Activated T-cell treated with anti-CD3 and anti-CD28 coated beads, Interleukin-2, amount 50 U/mL, for 24 hours (primary cell): ENCODE measurements around the gene PHF2.

ENCODE experiments used
- DNase-seq: peaks from one replicate; pipeline ENCODE4 v3.0.0-alpha.2; 2020
- H3K27ac Mint-ChIP-seq: 2 replicates; pipeline ENCODE4 v1.8.0; 2020; ENCODE audit warnings: mild to moderate bottlenecking, mixed read lengths
- H3K27me3 Mint-ChIP-seq: 2 replicates; pipeline ENCODE4 v1.8.0; 2020; ENCODE audit warnings: mixed read lengths
- H3K36me3 Mint-ChIP-seq: 2 replicates; pipeline ENCODE4 v1.8.0; 2020; ENCODE audit warnings: low read depth, mixed read lengths
- H3K4me1 Mint-ChIP-seq: 2 replicates; pipeline ENCODE4 v1.8.0; 2020; ENCODE audit warnings: low read depth, mixed read lengths
- H3K4me3 Mint-ChIP-seq: 2 replicates; pipeline ENCODE4 v1.8.0; 2020; ENCODE audit warnings: mild to moderate bottlenecking, moderate library complexity, mixed read lengths
- H3K9me3 Mint-ChIP-seq: 2 replicates; pipeline ENCODE4 v1.8.0; 2020; ENCODE audit warnings: mixed read lengths

PHF2 gene

DNA sequence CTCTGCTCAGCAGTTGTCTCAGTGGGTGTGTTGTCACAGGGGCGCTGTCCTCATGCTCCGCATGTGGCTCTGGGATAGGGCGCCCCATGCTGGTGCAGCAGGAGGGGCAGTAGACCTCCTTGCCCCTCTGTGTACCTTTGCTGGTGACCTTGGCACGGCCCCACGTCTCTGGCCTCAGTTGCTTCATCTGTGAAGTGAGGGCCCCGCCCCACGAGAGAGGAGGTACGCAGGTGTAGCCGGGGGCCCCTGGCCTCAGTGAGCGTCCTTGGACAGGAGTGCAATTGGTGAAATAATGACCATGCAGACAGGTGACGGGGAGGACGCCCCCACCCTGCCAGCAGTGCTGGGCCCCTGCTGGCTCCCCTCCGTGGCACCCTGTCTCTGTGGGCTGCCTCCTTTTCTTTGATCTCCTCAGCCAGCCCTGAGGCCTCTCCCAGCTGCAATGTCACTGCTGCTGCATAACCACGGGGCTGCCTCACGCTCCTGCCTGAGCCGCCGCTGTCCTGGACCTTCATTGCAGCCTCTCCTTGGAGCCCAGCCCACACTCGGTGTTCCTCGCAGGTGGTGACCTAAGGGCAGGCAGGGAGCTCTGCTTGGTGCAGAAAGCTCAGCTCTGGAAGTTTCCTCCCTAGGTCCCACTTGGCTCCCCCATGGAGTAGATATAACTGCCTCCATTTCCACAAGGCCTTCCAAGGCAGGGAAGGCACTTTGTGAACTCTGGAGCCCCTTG, 57.3 kb downstream of the PHF2 start:
- Mint-ChIP-seq H3K36me3 (peaks cover 89% of the 10 kb centered on the region), H3K4me3 (no peak overlapping the region), H3K27me3 (no peaks in the 10 kb centered on the region), H3K9me3 (peaks cover 14% of the 10 kb centered on the region), H3K27ac (no peak overlapping the region), H3K4me1 (no peaks in the 10 kb centered on the region)
- DNase-seq = no peak

DNA sequence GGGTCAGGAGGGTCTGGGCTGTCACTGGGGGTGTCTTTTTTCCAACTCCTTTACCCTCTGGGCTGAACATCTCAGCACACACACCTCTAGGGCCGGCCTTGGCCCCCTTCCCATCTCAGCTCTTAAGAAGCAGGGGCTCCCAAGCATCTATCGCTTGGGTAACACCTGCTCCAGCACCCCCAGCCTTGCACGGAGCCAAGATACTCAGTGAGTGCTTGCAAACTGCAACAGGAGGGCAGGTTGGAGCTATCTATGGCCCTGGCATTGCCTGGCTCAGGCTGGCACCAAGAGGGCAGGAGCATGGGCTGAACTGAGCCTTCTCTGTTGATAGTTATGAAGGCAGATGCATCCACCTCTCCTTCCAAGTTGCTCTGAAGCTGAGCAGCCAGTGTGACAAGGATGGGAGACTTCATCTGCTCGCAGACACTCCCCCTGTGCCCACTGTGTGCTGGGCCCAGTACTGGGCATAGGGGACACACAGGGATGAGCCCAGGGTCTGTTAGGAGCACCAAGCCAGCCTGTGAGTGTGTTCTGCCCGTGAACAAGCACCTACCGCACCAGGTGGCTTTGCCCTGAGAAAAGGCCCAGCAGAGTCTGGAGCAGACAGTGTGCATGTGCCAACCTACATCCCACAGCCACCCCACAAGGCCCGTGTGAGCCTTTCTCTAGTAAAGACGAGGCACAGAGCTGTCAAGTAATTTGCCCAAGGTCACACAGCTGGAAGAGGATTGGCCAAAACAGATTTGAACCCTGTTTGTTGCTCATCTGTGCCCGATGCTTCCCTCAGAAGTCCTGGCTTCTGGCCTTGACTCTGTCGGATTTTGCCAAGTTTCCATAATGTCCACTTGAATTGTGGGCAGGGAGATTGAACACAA, 58.2 kb downstream of the PHF2 start:
- DNase-seq = no peak

DNA sequence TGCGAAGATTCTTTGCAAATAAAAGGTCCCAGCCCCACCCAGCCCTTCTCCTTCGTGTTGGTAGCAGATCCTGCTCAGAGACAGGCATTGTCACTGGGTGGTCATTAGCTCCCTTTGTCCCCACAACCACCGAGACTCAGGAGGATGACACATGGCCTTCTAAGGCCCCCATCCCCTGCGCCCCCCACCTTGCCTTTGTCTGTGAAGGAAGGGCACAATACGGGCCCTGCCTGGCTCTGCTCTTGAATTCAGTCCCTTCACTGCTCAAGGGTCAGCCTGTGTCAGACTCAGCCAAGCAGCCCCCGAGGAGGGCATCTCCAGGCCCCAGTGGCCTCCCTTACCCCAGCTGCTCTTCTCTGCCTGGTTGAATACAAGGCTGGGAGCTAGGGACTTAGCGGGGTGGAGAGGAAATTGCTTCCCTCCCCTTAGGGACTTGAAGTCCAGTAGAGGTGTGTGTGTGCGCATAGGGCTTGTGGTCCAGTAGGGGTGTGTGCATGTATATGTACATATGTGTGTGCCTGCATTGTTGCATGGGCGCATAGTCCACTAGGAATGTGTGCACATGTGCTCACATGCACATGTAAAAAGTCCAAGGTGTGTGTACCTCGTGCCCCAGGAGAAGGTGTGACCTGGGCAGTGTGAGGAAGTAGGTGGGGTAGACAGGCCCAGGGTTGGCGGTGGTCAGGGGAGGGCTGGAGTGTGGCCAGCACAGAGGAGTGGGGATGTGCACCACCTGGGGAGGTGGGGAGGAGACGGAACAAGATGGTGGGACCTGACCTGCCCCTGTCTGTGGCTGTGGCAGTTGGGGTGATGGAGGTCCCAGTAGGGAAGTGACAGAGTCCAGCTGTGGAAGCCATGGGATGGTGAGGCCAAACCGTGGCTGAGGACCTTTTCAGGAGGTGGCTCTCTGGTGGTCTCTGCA, 59.1 kb downstream of the PHF2 start:
- Mint-ChIP-seq H3K4me3 (no peak overlapping the region), H3K36me3 (peaks cover 95% of the 10 kb centered on the region), H3K27me3 (no peaks in the 10 kb centered on the region), H3K9me3 (peaks cover 14% of the 10 kb centered on the region), H3K27ac (no peak overlapping the region), H3K4me1 (no peaks in the 10 kb centered on the region)
- peak; percentile 14 for DNase-seq

More for the DNA sequence above, 58.2 kb downstream of the PHF2 start:
- Mint-ChIP-seq H3K27me3 (no peaks in the 10 kb centered on the region), H3K27ac (no peak overlapping the region), H3K36me3 (peaks cover 94% of the 10 kb centered on the region), H3K4me1 (no peaks in the 10 kb centered on the region), H3K4me3 (no peak overlapping the region), H3K9me3 (peaks cover 14% of the 10 kb centered on the region)

DNA sequence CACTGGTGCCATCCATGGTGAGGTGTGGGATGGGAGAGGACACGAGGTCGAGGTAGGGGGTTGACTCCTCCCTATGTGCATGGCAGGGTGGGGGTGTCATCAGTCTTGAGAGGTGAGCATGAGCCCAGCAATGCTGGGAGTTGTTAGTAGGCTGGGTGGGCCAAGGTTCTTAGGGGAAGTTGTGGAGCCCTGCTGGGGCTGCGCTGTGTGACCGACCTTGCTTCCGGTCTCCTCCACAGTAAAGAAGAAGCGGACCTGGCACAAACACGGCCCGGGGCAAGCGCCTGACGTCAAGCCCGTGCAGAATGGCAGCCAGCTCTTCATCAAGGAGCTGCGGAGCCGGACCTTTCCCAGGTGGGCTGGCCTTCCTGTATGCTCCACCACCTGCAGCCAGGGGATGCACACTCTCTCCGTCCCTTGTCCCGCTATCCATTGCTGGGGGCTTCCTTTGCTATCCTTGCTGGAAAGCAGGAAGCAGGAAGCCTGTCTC, 59.8 kb downstream of the PHF2 start:
- Mint-ChIP-seq H3K36me3 (peaks cover 96% of the 10 kb centered on the region), H3K4me1 (no peaks in the 10 kb centered on the region), H3K4me3 (no peak overlapping the region), H3K27ac (no peak overlapping the region), H3K9me3 (peaks cover 14% of the 10 kb centered on the region), H3K27me3 (no peaks in the 10 kb centered on the region)
- DNase-seq = peak; percentile 7

- H3K9me3 Mint-ChIP-seq = peaks cover 14% of the 10 kb centered on the region
- H3K4me1 Mint-ChIP-seq = no peaks in the 10 kb centered on the region
- peaks cover 95% of the 10 kb centered on the region for H3K36me3 Mint-ChIP-seq
- DNase-seq = peak; percentile 2
- no peak overlapping the region for H3K4me3 Mint-ChIP-seq
- H3K27me3 Mint-ChIP-seq = no peaks in the 10 kb centered on the region
- no peak overlapping the region for H3K27ac Mint-ChIP-seq
Observed at GRCh38 chr9:93636667-93637066, 60.3 kb downstream of the PHF2 start.

DNA sequence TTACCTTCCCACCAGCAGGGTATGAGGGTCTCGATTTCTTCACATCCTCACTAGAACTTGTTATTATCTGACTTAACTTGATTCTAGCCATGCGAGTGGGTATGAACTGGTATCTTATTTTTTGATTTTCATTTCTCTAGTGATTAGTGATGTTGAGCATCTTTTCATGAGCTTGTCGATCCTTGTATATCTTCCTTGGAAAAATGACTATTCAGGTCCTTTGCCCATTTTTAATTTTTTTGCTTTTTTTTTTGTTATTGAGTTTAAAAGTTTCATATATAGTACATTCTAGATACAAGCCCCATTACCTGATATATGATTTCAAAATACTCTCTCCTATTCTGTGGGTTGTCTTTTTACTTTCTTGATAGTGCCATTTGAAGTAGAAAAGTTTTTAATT, 61.5 kb downstream of the PHF2 start:
- DNase-seq = no peak
- H3K27ac Mint-ChIP-seq = no peak overlapping the region
- H3K4me1 Mint-ChIP-seq = no peaks in the 10 kb centered on the region
- H3K4me3 Mint-ChIP-seq = no peak overlapping the region
- peaks cover 14% of the 10 kb centered on the region for H3K9me3 Mint-ChIP-seq
- no peaks in the 10 kb centered on the region for H3K27me3 Mint-ChIP-seq
- peaks cover 95% of the 10 kb centered on the region for H3K36me3 Mint-ChIP-seq

DNA sequence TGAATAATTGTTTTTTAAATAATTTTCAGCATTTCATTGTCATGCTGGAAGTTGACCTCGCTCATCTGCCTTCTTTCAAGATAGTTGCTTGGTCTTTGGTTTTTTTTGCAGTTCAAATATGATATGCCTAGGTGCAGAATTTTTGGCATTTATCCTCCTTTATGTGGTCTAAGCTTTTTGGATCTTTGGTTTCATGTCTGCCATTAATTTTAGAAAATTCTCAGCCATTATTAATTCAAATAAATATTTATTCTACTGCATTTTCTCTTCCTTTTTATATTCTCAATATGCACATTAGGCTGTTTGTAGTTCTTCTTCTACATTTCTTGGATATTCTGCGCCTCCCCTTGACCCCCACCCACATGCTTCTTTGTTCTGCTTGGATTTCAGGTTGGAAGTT, 63.6 kb downstream of the PHF2 start:
- H3K27me3 Mint-ChIP-seq = no peaks in the 10 kb centered on the region
- peaks cover 14% of the 10 kb centered on the region for H3K9me3 Mint-ChIP-seq
- DNase-seq = no peak
- peaks cover 94% of the 10 kb centered on the region for H3K36me3 Mint-ChIP-seq
- no peaks in the 10 kb centered on the region for H3K4me1 Mint-ChIP-seq
- H3K27ac Mint-ChIP-seq = no peak overlapping the region
- H3K4me3 Mint-ChIP-seq = no peak overlapping the region

- Mint-ChIP-seq H3K27me3 (no peaks in the 10 kb centered on the region), H3K4me3 (no peak overlapping the region), H3K4me1 (no peaks in the 10 kb centered on the region), H3K27ac (no peak overlapping the region), H3K9me3 (peaks cover 1% of the 10 kb centered on the region), H3K36me3 (peaks cover 92% of the 10 kb centered on the region)
- peak; percentile 2 for DNase-seq
Observed at GRCh38 chr9:93642961-93643360, 66.6 kb downstream of the PHF2 start.

- DNase-seq = peak; percentile 22
- Mint-ChIP-seq H3K4me1 (no peaks in the 10 kb centered on the region), H3K27me3 (no peaks in the 10 kb centered on the region), H3K4me3 (no peak overlapping the region), H3K27ac (no peak overlapping the region), H3K9me3 (no peaks in the 10 kb centered on the region), H3K36me3 (peaks cover 87% of the 10 kb centered on the region)
Observed at GRCh38 chr9:93644397-93645088, 68.2 kb downstream of the PHF2 start.

- Mint-ChIP-seq H3K36me3 (peaks cover 79% of the 10 kb centered on the region), H3K4me1 (no peaks in the 10 kb centered on the region), H3K9me3 (no peaks in the 10 kb centered on the region), H3K27me3 (no peaks in the 10 kb centered on the region), H3K27ac (no peak overlapping the region), H3K4me3 (no peak overlapping the region)
- DNase-seq = peak; percentile 19
Observed at GRCh38 chr9:93645149-93645889, 68.9 kb downstream of the PHF2 start.

- Mint-ChIP-seq H3K27me3 (no peaks in the 10 kb centered on the region), H3K36me3 (peaks cover 73% of the 10 kb centered on the region), H3K4me3 (no peak overlapping the region), H3K4me1 (no peaks in the 10 kb centered on the region), H3K9me3 (no peaks in the 10 kb centered on the region), H3K27ac (no peak overlapping the region)
- peak; percentile 22 for DNase-seq
Observed at GRCh38 chr9:93645921-93646639, 69.7 kb downstream of the PHF2 start.

- peaks cover 73% of the 10 kb centered on the region for H3K36me3 Mint-ChIP-seq
- no peaks in the 10 kb centered on the region for H3K27me3 Mint-ChIP-seq
- H3K27ac Mint-ChIP-seq = no peak overlapping the region
- no peaks in the 10 kb centered on the region for H3K4me1 Mint-ChIP-seq
- H3K4me3 Mint-ChIP-seq = no peak overlapping the region
- H3K9me3 Mint-ChIP-seq = no peaks in the 10 kb centered on the region
- DNase-seq = peak; percentile 19
Observed at GRCh38 chr9:93646640-93647178, 70.3 kb downstream of the PHF2 start.
